ENCODE measurements around the gene HOMER3. TPM values are rescaled to one million over a fixed set of nuclear protein-coding genes. Genes with fewer than 3 reads are reported as not detected.

The HOMER3 gene
- total and polyA plus RNA-seq, 9 of the 15 experiments (the other 6 are each of a cell fraction or from before 2014, with no cell fraction given): 1.3 to 5.1 (median 3.7) TPM; not detected in 2

DNA sequence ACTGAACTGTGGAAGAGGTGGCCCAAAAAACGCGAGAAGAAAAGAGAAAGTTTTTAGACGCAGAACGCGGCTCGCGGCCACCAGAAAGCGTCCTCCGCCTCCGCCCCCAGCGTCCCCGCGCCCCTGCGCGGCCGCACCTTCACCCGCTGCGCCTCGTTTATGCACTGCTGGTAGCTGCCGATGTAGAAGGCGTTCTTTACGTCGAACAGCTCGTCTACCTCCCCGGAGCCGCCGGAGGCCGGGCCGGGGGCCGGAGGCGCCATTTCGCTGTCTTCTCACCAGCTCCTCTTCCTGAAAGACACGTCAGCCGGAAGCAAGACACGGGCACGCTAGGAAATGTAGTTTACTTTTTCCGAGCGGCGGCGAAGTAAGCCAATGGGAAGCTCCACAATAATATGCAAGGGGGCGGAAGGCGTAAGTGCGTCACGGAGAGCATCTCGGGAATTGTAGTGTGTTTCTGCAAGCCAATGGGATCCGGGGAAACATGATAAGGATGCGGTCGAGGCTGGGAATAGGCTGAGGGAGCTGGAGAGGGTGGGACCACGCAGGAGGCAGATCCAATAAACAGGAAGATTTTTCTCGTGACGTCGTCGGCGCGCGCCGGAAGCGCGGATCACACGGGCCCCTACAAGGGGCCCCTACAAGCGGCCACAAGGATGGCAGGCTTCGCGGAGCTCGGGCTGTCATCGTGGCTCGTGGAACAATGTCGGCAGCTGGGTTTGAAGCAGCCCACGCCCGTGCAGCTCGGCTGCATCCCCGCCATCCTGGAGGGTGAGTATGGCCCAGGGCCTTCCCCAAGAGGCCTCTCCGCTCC lies 21.7 kb downstream of the HOMER3 start, which contains the start of the genes COPE and DDX49 (continued):
- TF ChIP-seq CBX1 (IDR thresholded peaks at IDR 0.05; ENCODE audit: low read depth) (0 out of 2 replicates have a peak, but pooled peaks have one; percentile 23), C11orf30 (IDR thresholded peaks at IDR 0.05; ENCODE audit: low read depth) (peak; percentile 99), KLF1 (tag; IDR thresholded peaks at IDR 0.05) (0 out of 2 replicates have a peak, but pooled peaks have one; percentile 78), MTF1 (CRISPR knock-in tag; IDR thresholded peaks at IDR 0.05; ENCODE audit: borderline replicate concordance) (no peak), CREB1 (IDR thresholded peaks at IDR 0.05) (no peak; the same call in none of the 2 replicates), CREB1 (CRISPR knock-in tag; IDR thresholded peaks at IDR 0.05) (peak; percentile 98), PYGO2 (tag; IDR thresholded peaks at IDR 0.05) (no peak), ZSCAN32 (CRISPR knock-in tag; IDR thresholded peaks at IDR 0.05) (no peak)
- TF ChIP-seq, protein P1, sequence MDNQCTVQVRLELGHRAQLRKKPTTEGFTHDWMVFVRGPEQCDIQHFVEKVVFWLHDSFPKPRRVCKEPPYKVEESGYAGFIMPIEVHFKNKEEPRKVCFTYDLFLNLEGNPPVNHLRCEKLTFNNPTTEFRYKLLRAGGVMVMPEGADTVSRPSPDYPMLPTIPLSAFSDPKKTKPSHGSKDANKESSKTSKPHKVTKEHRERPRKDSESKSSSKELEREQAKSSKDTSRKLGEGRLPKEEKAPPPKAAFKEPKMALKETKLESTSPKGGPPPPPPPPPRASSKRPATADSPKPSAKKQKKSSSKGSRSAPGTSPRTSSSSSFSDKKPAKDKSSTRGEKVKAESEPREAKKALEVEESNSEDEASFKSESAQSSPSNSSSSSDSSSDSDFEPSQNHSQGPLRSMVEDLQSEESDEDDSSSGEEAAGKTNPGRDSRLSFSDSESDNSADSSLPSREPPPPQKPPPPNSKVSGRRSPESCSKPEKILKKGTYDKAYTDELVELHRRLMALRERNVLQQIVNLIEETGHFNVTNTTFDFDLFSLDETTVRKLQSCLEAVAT (IDR thresholded peaks at IDR 0.05): peak; percentile 52 to 99; a peak in 2 of 4 replicates
- TF ChIP-seq, protein P2, sequence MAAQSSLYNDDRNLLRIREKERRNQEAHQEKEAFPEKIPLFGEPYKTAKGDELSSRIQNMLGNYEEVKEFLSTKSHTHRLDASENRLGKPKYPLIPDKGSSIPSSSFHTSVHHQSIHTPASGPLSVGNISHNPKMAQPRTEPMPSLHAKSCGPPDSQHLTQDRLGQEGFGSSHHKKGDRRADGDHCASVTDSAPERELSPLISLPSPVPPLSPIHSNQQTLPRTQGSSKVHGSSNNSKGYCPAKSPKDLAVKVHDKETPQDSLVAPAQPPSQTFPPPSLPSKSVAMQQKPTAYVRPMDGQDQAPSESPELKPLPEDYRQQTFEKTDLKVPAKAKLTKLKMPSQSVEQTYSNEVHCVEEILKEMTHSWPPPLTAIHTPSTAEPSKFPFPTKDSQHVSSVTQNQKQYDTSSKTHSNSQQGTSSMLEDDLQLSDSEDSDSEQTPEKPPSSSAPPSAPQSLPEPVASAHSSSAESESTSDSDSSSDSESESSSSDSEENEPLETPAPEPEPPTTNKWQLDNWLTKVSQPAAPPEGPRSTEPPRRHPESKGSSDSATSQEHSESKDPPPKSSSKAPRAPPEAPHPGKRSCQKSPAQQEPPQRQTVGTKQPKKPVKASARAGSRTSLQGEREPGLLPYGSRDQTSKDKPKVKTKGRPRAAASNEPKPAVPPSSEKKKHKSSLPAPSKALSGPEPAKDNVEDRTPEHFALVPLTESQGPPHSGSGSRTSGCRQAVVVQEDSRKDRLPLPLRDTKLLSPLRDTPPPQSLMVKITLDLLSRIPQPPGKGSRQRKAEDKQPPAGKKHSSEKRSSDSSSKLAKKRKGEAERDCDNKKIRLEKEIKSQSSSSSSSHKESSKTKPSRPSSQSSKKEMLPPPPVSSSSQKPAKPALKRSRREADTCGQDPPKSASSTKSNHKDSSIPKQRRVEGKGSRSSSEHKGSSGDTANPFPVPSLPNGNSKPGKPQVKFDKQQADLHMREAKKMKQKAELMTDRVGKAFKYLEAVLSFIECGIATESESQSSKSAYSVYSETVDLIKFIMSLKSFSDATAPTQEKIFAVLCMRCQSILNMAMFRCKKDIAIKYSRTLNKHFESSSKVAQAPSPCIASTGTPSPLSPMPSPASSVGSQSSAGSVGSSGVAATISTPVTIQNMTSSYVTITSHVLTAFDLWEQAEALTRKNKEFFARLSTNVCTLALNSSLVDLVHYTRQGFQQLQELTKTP (IDR thresholded peaks at IDR 0.05; ENCODE audit: low read depth in 1 of 2, partially characterized antibody in 2 of 2): peak; percentile 22 to 96
- TF ChIP-seq, protein P3, sequence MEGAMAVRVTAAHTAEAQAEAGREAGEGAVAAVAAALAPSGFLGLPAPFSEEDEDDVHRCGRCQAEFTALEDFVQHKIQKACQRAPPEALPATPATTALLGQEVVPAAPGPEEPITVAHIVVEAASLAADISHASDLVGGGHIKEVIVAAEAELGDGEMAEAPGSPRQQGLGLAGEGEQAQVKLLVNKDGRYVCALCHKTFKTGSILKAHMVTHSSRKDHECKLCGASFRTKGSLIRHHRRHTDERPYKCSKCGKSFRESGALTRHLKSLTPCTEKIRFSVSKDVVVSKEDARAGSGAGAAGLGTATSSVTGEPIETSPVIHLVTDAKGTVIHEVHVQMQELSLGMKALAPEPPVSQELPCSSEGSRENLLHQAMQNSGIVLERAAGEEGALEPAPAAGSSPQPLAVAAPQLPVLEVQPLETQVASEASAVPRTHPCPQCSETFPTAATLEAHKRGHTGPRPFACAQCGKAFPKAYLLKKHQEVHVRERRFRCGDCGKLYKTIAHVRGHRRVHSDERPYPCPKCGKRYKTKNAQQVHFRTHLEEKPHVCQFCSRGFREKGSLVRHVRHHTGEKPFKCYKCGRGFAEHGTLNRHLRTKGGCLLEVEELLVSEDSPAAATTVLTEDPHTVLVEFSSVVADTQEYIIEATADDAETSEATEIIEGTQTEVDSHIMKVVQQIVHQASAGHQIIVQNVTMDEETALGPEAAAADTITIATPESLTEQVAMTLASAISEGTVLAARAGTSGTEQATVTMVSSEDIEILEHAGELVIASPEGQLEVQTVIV (CRISPR knock-in tag; IDR thresholded peaks at IDR 0.05; ENCODE audit: borderline replicate concordance): no peak
- TF ChIP-seq, protein P4, sequence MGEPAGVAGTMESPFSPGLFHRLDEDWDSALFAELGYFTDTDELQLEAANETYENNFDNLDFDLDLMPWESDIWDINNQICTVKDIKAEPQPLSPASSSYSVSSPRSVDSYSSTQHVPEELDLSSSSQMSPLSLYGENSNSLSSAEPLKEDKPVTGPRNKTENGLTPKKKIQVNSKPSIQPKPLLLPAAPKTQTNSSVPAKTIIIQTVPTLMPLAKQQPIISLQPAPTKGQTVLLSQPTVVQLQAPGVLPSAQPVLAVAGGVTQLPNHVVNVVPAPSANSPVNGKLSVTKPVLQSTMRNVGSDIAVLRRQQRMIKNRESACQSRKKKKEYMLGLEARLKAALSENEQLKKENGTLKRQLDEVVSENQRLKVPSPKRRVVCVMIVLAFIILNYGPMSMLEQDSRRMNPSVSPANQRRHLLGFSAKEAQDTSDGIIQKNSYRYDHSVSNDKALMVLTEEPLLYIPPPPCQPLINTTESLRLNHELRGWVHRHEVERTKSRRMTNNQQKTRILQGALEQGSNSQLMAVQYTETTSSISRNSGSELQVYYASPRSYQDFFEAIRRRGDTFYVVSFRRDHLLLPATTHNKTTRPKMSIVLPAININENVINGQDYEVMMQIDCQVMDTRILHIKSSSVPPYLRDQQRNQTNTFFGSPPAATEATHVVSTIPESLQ (CRISPR knock-in tag; IDR thresholded peaks at IDR 0.05): no peak
- TF ChIP-seq, protein P5, sequence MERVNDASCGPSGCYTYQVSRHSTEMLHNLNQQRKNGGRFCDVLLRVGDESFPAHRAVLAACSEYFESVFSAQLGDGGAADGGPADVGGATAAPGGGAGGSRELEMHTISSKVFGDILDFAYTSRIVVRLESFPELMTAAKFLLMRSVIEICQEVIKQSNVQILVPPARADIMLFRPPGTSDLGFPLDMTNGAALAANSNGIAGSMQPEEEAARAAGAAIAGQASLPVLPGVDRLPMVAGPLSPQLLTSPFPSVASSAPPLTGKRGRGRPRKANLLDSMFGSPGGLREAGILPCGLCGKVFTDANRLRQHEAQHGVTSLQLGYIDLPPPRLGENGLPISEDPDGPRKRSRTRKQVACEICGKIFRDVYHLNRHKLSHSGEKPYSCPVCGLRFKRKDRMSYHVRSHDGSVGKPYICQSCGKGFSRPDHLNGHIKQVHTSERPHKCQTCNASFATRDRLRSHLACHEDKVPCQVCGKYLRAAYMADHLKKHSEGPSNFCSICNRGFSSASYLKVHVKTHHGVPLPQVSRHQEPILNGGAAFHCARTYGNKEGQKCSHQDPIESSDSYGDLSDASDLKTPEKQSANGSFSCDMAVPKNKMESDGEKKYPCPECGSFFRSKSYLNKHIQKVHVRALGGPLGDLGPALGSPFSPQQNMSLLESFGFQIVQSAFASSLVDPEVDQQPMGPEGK (CRISPR knock-in tag; IDR thresholded peaks at IDR 0.05; ENCODE audit: borderline replicate concordance): no peak
